Duodenal mucosa (tissue), 2 donors: ENCODE results near the gene ZNF74.
"Not testable (repeated sequence)": the region's sequence is repeated elsewhere in the genome, so short reads cannot be mapped to it uniquely, and the experiment has no call there.

Source experiments
- H3K27ac ChIP-seq: one replicate; pipeline ENCODE4 v1.7.0; 2013; ENCODE audit warnings: low read depth, low read length
- H3K27me3 ChIP-seq, 2 donors: one replicate each; pipeline ENCODE4 v1.7.0; 2013; ENCODE audit warnings: low read length in 2 of 2, control low read depth in 1 of 2; ENCODE audit not compliant: insufficient read depth in 2 of 2, control insufficient read depth in 1 of 2
- H3K36me3 ChIP-seq, 2 donors: one replicate each; pipeline ENCODE4 v1.7.0; 2013; ENCODE audit warnings: low read length in 2 of 2, control low read depth in 1 of 2; ENCODE audit not compliant: insufficient read depth in 2 of 2, control insufficient read depth in 1 of 2
- H3K4me1 ChIP-seq, 2 donors: one replicate each; pipeline ENCODE4 v1.7.0; 2013; ENCODE audit warnings: low read length in 2 of 2, control low read depth in 1 of 2; ENCODE audit not compliant: insufficient read depth in 2 of 2, control insufficient read depth in 1 of 2
- H3K4me3 ChIP-seq, 2 donors: one replicate each; pipeline ENCODE4 v1.7.0; 2013; ENCODE audit warnings: low read length in 2 of 2, low read depth in 1 of 2
- H3K9ac ChIP-seq, 2 donors: one replicate each; pipeline ENCODE4 v1.7.0; 2013; ENCODE audit warnings: low read length in 2 of 2, low read depth in 1 of 2
- H3K9me3 ChIP-seq, 2 donors: one replicate each; pipeline ENCODE4 v1.7.0; 2013; ENCODE audit warnings: low read length in 2 of 2, control low read depth in 1 of 2; ENCODE audit not compliant: control insufficient read depth in 1 of 2

Gene ZNF74

GRCh38 chr22:20444325-20444724 is 50.4 kb downstream of the ZNF74 start:
- no peak overlapping the region for H3K27ac ChIP-seq
- no peaks in the 10 kb centered on the region for H3K27me3 ChIP-seq
- no peaks in the 10 kb centered on the region for H3K9me3 ChIP-seq
- no peak overlapping the region for H3K4me3 ChIP-seq
- H3K36me3 ChIP-seq, result peaks cover 4 to 25% of the 10 kb centered on the region in 2 donors
- H3K4me1 ChIP-seq, result peaks cover 0 to 6% of the 10 kb centered on the region in 2 donors
- no peak overlapping the region for H3K9ac ChIP-seq

- Histone ChIP-seq H3K4me3 (no peak overlapping the region), H3K27ac (no peak overlapping the region), H3K36me3 (peaks cover 0 to 29% of the 10 kb centered on the region in 2 donors), H3K4me1 (peaks cover 0 to 6% of the 10 kb centered on the region in 2 donors), H3K27me3 (no peaks in the 10 kb centered on the region), H3K9me3 (no peaks in the 10 kb centered on the region), H3K9ac (no peak overlapping the region)
These were observed 52.5 kb downstream of the ZNF74 start for GRCh38 chr22:20446383-20446970.

GRCh38 chr22:20448630-20449029 is 54.7 kb downstream of the ZNF74 start:
- Histone ChIP-seq H3K4me3 (no peak overlapping the region), H3K27me3 (no peaks in the 10 kb centered on the region), H3K27ac (no peak overlapping the region), H3K36me3 (peaks cover 0 to 20% of the 10 kb centered on the region in 2 donors), H3K9ac (no peak overlapping the region), H3K9me3 (no peaks in the 10 kb centered on the region), H3K4me1 (no peaks in the 10 kb centered on the region)

GRCh38 chr22:20449819-20450550 is 56.0 kb downstream of the ZNF74 start:
- Histone ChIP-seq H3K27me3 (no peaks in the 10 kb centered on the region), H3K4me1 (no peaks in the 10 kb centered on the region), H3K27ac (no peak overlapping the region), H3K9me3 (no peaks in the 10 kb centered on the region), H3K9ac (no peak overlapping the region), H3K36me3 (peaks cover 0 to 15% of the 10 kb centered on the region in 2 donors), H3K4me3 (no peak overlapping the region)

- no peaks in the 10 kb centered on the region for H3K4me1 ChIP-seq
- peaks cover 0 to 15% of the 10 kb centered on the region in 2 donors for H3K36me3 ChIP-seq
- no peak overlapping the region for H3K4me3 ChIP-seq
These were observed 56.6 kb downstream of the ZNF74 start for GRCh38 chr22:20450551-20450906.

GRCh38 chr22:20451129-20451778 is 57.3 kb downstream of the ZNF74 start:
- not testable (repeated sequence) for H3K27me3 ChIP-seq, H3K27ac ChIP-seq, H3K4me3 ChIP-seq, H3K36me3 ChIP-seq, H3K9me3 ChIP-seq, H3K4me1 ChIP-seq, H3K9ac ChIP-seq

More at GRCh38 chr22:20450551-20450906, 56.6 kb downstream of the ZNF74 start:
- H3K27me3 ChIP-seq, result no peaks in the 10 kb centered on the region
- no peak overlapping the region for H3K27ac ChIP-seq
- H3K9ac ChIP-seq, result no peak overlapping the region
- H3K9me3 ChIP-seq, result no peaks in the 10 kb centered on the region

- Histone ChIP-seq H3K4me3 (no peak overlapping the region), H3K4me1 (peaks cover 0 to 3% of the 10 kb centered on the region in 2 donors), H3K27me3 (no peaks in the 10 kb centered on the region), H3K36me3 (peaks cover 4% of the 10 kb centered on the region in 2 donors), H3K9me3 (no peaks in the 10 kb centered on the region), H3K27ac (no peak overlapping the region), H3K9ac (no peak overlapping the region)
These were observed 58.0 kb downstream of the ZNF74 start for GRCh38 chr22:20451920-20452319.

- H3K36me3 ChIP-seq, result peaks cover 4 to 13% of the 10 kb centered on the region in 2 donors
- no peaks in the 10 kb centered on the region for H3K9me3 ChIP-seq
- H3K4me1 ChIP-seq, result peaks cover 0 to 3% of the 10 kb centered on the region in 2 donors
- H3K4me3 ChIP-seq, result no peak overlapping the region
- no peak overlapping the region for H3K9ac ChIP-seq
- H3K27ac ChIP-seq, result no peak overlapping the region
- H3K27me3 ChIP-seq, result no peaks in the 10 kb centered on the region
These were observed 59.3 kb downstream of the ZNF74 start for GRCh38 chr22:20453222-20453621.

- peaks cover 4 to 14% of the 10 kb centered on the region in 2 donors for H3K36me3 ChIP-seq
- H3K4me3 ChIP-seq, result no peak overlapping the region
- H3K9ac ChIP-seq, result no peak overlapping the region
- H3K27ac ChIP-seq, result no peak overlapping the region
- H3K4me1 ChIP-seq, result peaks cover 0 to 3% of the 10 kb centered on the region in 2 donors
- H3K9me3 ChIP-seq, result no peaks in the 10 kb centered on the region
- H3K27me3 ChIP-seq, result no peaks in the 10 kb centered on the region
These were observed 61.7 kb downstream of the ZNF74 start for GRCh38 chr22:20455709-20456063.

- no peaks in the 10 kb centered on the region for H3K9me3 ChIP-seq
- H3K9ac ChIP-seq, result no peak overlapping the region
- no peaks in the 10 kb centered on the region for H3K27me3 ChIP-seq
- no peak overlapping the region for H3K4me3 ChIP-seq
- H3K4me1 ChIP-seq, result peaks cover 0 to 3% of the 10 kb centered on the region in 2 donors
- peaks cover 4 to 13% of the 10 kb centered on the region in 2 donors for H3K36me3 ChIP-seq
- H3K27ac ChIP-seq, result no peak overlapping the region
These were observed 62.2 kb downstream of the ZNF74 start for GRCh38 chr22:20456064-20456721.
